HepG2 (cell line): ENCODE measurements around the gene FMN2. TPM values are rescaled to one million over a fixed set of nuclear protein-coding genes. Genes with fewer than 3 reads are reported as not detected.
A peak's percentile ranks its signal among the peaks of the same experiment; 100 is the strongest.

Source experiments
- ATAC-seq: fragments of 200-7000 bp; cut with Tn5 transposase; 3 replicates; pipeline ENCODE4 v1.9.1; 2020; ENCODE audit warnings: mild to moderate bottlenecking, moderate library complexity
- BruUV-seq: library from RNA; stranded (reverse); fragments of 400-500 nt; replicated peaks from 2 replicates; lab custom pipeline; 2021; lab: Mats Ljungman, UMichigan
- CTCF ChIA-PET: fragments of 300-600 bp; formaldehyde crosslinking; extraction: SDS; loops from one replicate; lab custom pipeline; 2021; ENCODE audit warnings: low total read pairs, inconsistent platforms, low intra/inter-chr PET ratio; lab: Yijun Ruan, JAX
- POLR2A ChIA-PET: fragments of 350-600 bp; sonication (Branson Sonifier 250); formaldehyde crosslinking; loops from one replicate; lab custom pipeline; 2020; ENCODE audit warnings: antibody characterized with exemption, inconsistent platforms; lab: Yijun Ruan, JAX
- DNase-seq: peaks from one replicate; pipeline ENCODE4 v3.0.0-alpha.2; 2015; ENCODE audit warnings: low spot score
- FAIRE-seq: peaks from 3 replicates; lab custom pipeline; 2011; peaks lifted over from hg19 to GRCh38; lab: Jason Lieb, UNC
- H2AFZ ChIP-seq: one replicate; pipeline ENCODE4 v1.6.1; 2011; ENCODE audit warnings: low read length, inconsistent platforms
- H3K27ac ChIP-seq: fragments of 300-600 bp; 3 replicates; pipeline ENCODE4 v1.8.0; 2011; ENCODE audit warnings: mixed run types, mild to moderate bottlenecking, mixed read lengths, low read length, inconsistent platforms; ENCODE audit not compliant: insufficient read depth; ENCODE audit errors: extremely low read length
- H3K27me3 ChIP-seq, 2 experiments: fragments of 200-600 bp in 1 of 2; 2 replicates in 1 of 2; 3 replicates in 1 of 2; pipeline versions ENCODE4 v1.6.0 to v1.8.0; 2011; ENCODE audit warnings: low read length in 2 of 2, mild to moderate bottlenecking in 2 of 2, moderate library complexity in 2 of 2, inconsistent platforms in 1 of 2; ENCODE audit not compliant: insufficient read depth in 2 of 2, control insufficient read depth in 1 of 2
- H3K36me3 ChIP-seq, 2 experiments: fragments of 200-600 bp in 1 of 2; replicated peaks in 1 of 2; 2 replicates in 1 of 2; 3 replicates in 1 of 2; pipeline versions ENCODE4 v1.5.1 to v1.8.0; 2011; ENCODE audit warnings: low read length in 2 of 2, inconsistent platforms in 1 of 2; ENCODE audit not compliant: insufficient read depth in 2 of 2, control insufficient read depth in 1 of 2
- H3K4me1 ChIP-seq: 2 replicates; pipeline ENCODE4 v1.5.1; 2012; ENCODE audit warnings: low read length, inconsistent platforms; ENCODE audit not compliant: insufficient read depth
- H3K4me2 ChIP-seq: 2 replicates; pipeline ENCODE4 v1.6.0; 2011; ENCODE audit warnings: low read depth, low read length, inconsistent platforms
- H3K4me3 ChIP-seq, 3 experiments: fragments of 200-600 bp in 1 of 3; sonication (generic), shearing (Covaris generic) in 1 of 3; replicated peaks in 1 of 3; 2 replicates each; pipeline ENCODE4 v1.5.1; 2011 to 2016; ENCODE audit warnings: low read length in 3 of 3, inconsistent platforms in 2 of 3, low read depth in 2 of 3, mild to moderate bottlenecking in 2 of 3, control low read depth in 1 of 3, mixed read lengths in 1 of 3; ENCODE audit not compliant: insufficient read depth in 1 of 3
- H3K79me2 ChIP-seq: one replicate; pipeline ENCODE4 v1.6.1; 2011; ENCODE audit warnings: low read length, inconsistent platforms; ENCODE audit not compliant: insufficient read depth
- H3K9ac ChIP-seq: 2 replicates; pipeline ENCODE4 v1.6.0; 2011; ENCODE audit warnings: mild to moderate bottlenecking, low read depth, low read length, inconsistent platforms; ENCODE audit not compliant: insufficient read depth
- H3K9me3 ChIP-seq: 2 replicates; pipeline ENCODE4 v1.5.1; 2012; ENCODE audit warnings: mild to moderate bottlenecking, low read length
- H4K20me1 ChIP-seq: 2 replicates; pipeline ENCODE4 v1.6.0; 2011; ENCODE audit warnings: inconsistent platforms, mild to moderate bottlenecking, low read length, moderate library complexity; ENCODE audit not compliant: insufficient read depth
- JUNB ChIP-seq: sonication (generic); formaldehyde crosslinking; IDR thresholded peaks from 2 replicates; pipeline ENCODE4 v1.8.0; 2022; ENCODE audit warnings: missing genetic modification reagents, mild to moderate bottlenecking, borderline replicate concordance
- MAFF ChIP-seq: IDR thresholded peaks from 2 replicates; pipeline ENCODE4 v1.6.1; 2011; ENCODE audit warnings: low read depth, low read length, improper control_type of control experiment
- MAFK ChIP-seq, 2 experiments: IDR thresholded peaks in 1 of 2; conservative IDR thresholded peaks in 1 of 2; 2 replicates each; pipeline ENCODE4 v1.6.1; 2011; ENCODE audit warnings: improper control_type of control experiment in 2 of 2, low read length in 2 of 2
- ZNF17 ChIP-seq: sonication (generic); formaldehyde crosslinking; IDR thresholded peaks from 2 replicates; pipeline ENCODE4 v1.5.0; 2020; ENCODE audit warnings: mild to moderate bottlenecking, missing genetic modification reagents
- ZNF431 ChIP-seq: sonication (generic); formaldehyde crosslinking; IDR thresholded peaks from 2 replicates; pipeline ENCODE4 v1.9.0; 2022; ENCODE audit warnings: missing genetic modification reagents, low read depth, mild to moderate bottlenecking, borderline replicate concordance
- WGBS: methylation state at CpG from one replicate; pipeline ENCODE4 v1.1.6; 2017; ENCODE audit warnings: low lambda C conversion rate; 5-methylcytosine and 5-hydroxymethylcytosine counted together
- in situ Hi-C: cut with HindIII; loops from 2 replicates; pipeline ENCODE4 v1.10.0; 2017; ENCODE audit warnings: low pct_unique_long_range_greater_than_20kb; ENCODE audit not compliant: extremely low pct_ligation_motif_present
- intact Hi-C: fragments of 100-400 bp; cut with micrococcal nuclease; formaldehyde crosslinking; loops from one replicate; pipeline ENCODE4 v1.10.0; 2022; ENCODE audit not compliant: unreplicated experiment
- polyA plus RNA-seq, 8 experiments: library from polyadenylated mRNA; depleted of rRNA in 3 of 8; stranded (reverse) in 7 of 8; unstranded in 1 of 8; fragments of >200 nt; fragmentation: Illumina TruSeq in 4 of 8; extraction: Trizol in 4 of 8; gene quantifications; 2 replicates each; pipeline versions ENCODE4 v1.2.1 to v1.2.3, GENCODE V29; 2011 to 2016; ENCODE audit warnings: low read depth in 4 of 8, missing spikeins in 1 of 8, mixed read lengths in 1 of 8; ENCODE audit not compliant: insufficient read depth in 1 of 8
- total RNA-seq, 5 experiments: library from RNA; depleted of rRNA; stranded (reverse); fragments of >200 nt; fragmentation: Illumina TruSeq; extraction: Trizol; gene quantifications; 2 replicates each; pipeline ENCODE4 v1.2.3, GENCODE V29; 2016; ENCODE audit warnings: low read depth in 1 of 5
- TF ChIP-seq, protein P1 (sequence below): sonication (generic); formaldehyde crosslinking; IDR thresholded peaks from 2 replicates; pipeline ENCODE4 v1.5.0; 2020; ENCODE audit warnings: mild to moderate bottlenecking, missing genetic modification reagents
- TF ChIP-seq, protein P2 (sequence below): sonication (generic); formaldehyde crosslinking; IDR thresholded peaks from 2 replicates; pipeline ENCODE4 v1.8.0; 2022; ENCODE audit warnings: missing genetic modification reagents, mild to moderate bottlenecking, borderline replicate concordance
- TF ChIP-seq, protein P3 (sequence below): sonication (generic); formaldehyde crosslinking; IDR thresholded peaks from 2 replicates; pipeline ENCODE4 v1.4.0; 2020; ENCODE audit warnings: missing genetic modification reagents
- TF ChIP-seq, protein P4 (sequence below): sonication (generic); formaldehyde crosslinking; IDR thresholded peaks from 2 replicates; pipeline ENCODE4 v1.4.0; 2020; ENCODE audit warnings: mild to moderate bottlenecking, missing genetic modification reagents

The FMN2 gene
- total and polyA plus RNA-seq, 2 of the 13 experiments (the other 11 are each of a cell fraction or from before 2014, with no cell fraction given), result not detected

GRCh38 chr1:240491796-240492195 is 400.1 kb downstream of the FMN2 start:
- Histone ChIP-seq H2AFZ (no peak overlapping the region), H3K4me3 (no peak overlapping the region), H3K4me1 (no peaks in the 10 kb centered on the region), H3K4me2 (no peak overlapping the region), H3K79me2 (no peaks in the 10 kb centered on the region), H3K27ac (no peak overlapping the region), H4K20me1 (no peaks in the 10 kb centered on the region), H3K27me3 (no peaks in the 10 kb centered on the region), H3K9ac (no peak overlapping the region), H3K36me3 (no peaks in the 10 kb centered on the region), H3K9me3 (no peaks in the 10 kb centered on the region)
- ATAC-seq, result no peak
- no TSS peak for BruUV-seq
- in situ Hi-C loops, result no loop called here
- intact Hi-C loops, result no loop called here
- WGBS, result 49% methylated on average over 7 of the region's 7 CpGs
- ChIA-PET CTCF (no interaction called here), POLR2A (no interaction called here)
- no peak for FAIRE-seq
- no peak for DNase-seq
- TF ChIP-seq, protein P1, sequence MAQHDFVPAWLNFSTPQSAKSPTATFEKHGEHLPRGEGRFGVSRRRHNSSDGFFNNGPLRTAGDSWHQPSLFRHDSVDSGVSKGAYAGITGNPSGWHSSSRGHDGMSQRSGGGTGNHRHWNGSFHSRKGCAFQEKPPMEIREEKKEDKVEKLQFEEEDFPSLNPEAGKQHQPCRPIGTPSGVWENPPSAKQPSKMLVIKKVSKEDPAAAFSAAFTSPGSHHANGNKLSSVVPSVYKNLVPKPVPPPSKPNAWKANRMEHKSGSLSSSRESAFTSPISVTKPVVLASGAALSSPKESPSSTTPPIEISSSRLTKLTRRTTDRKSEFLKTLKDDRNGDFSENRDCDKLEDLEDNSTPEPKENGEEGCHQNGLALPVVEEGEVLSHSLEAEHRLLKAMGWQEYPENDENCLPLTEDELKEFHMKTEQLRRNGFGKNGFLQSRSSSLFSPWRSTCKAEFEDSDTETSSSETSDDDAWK (CRISPR knock-in tag), result no peak
- TF ChIP-seq, protein P2, sequence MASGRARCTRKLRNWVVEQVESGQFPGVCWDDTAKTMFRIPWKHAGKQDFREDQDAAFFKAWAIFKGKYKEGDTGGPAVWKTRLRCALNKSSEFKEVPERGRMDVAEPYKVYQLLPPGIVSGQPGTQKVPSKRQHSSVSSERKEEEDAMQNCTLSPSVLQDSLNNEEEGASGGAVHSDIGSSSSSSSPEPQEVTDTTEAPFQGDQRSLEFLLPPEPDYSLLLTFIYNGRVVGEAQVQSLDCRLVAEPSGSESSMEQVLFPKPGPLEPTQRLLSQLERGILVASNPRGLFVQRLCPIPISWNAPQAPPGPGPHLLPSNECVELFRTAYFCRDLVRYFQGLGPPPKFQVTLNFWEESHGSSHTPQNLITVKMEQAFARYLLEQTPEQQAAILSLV, result no peak
- TF ChIP-seq, protein P3, sequence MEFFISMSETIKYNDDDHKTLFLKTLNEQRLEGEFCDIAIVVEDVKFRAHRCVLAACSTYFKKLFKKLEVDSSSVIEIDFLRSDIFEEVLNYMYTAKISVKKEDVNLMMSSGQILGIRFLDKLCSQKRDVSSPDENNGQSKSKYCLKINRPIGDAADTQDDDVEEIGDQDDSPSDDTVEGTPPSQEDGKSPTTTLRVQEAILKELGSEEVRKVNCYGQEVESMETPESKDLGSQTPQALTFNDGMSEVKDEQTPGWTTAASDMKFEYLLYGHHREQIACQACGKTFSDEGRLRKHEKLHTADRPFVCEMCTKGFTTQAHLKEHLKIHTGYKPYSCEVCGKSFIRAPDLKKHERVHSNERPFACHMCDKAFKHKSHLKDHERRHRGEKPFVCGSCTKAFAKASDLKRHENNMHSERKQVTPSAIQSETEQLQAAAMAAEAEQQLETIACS (CRISPR knock-in tag), result no peak
- TF ChIP-seq JUNB (CRISPR knock-in tag), result no peak
- peak; percentile 94 to 98 for TF ChIP-seq MAFK (conservative IDR thresholded peaks at IDR 0.05 in 1 of 2, IDR thresholded peaks at IDR 0.05 in 1 of 2; ENCODE audit: low read length in 2 of 2)
- no peak for TF ChIP-seq ZNF431 (CRISPR knock-in tag)
- peak; percentile 96 for TF ChIP-seq MAFF
- TF ChIP-seq ZNF17 (CRISPR knock-in tag), result no peak
- TF ChIP-seq, protein P4, sequence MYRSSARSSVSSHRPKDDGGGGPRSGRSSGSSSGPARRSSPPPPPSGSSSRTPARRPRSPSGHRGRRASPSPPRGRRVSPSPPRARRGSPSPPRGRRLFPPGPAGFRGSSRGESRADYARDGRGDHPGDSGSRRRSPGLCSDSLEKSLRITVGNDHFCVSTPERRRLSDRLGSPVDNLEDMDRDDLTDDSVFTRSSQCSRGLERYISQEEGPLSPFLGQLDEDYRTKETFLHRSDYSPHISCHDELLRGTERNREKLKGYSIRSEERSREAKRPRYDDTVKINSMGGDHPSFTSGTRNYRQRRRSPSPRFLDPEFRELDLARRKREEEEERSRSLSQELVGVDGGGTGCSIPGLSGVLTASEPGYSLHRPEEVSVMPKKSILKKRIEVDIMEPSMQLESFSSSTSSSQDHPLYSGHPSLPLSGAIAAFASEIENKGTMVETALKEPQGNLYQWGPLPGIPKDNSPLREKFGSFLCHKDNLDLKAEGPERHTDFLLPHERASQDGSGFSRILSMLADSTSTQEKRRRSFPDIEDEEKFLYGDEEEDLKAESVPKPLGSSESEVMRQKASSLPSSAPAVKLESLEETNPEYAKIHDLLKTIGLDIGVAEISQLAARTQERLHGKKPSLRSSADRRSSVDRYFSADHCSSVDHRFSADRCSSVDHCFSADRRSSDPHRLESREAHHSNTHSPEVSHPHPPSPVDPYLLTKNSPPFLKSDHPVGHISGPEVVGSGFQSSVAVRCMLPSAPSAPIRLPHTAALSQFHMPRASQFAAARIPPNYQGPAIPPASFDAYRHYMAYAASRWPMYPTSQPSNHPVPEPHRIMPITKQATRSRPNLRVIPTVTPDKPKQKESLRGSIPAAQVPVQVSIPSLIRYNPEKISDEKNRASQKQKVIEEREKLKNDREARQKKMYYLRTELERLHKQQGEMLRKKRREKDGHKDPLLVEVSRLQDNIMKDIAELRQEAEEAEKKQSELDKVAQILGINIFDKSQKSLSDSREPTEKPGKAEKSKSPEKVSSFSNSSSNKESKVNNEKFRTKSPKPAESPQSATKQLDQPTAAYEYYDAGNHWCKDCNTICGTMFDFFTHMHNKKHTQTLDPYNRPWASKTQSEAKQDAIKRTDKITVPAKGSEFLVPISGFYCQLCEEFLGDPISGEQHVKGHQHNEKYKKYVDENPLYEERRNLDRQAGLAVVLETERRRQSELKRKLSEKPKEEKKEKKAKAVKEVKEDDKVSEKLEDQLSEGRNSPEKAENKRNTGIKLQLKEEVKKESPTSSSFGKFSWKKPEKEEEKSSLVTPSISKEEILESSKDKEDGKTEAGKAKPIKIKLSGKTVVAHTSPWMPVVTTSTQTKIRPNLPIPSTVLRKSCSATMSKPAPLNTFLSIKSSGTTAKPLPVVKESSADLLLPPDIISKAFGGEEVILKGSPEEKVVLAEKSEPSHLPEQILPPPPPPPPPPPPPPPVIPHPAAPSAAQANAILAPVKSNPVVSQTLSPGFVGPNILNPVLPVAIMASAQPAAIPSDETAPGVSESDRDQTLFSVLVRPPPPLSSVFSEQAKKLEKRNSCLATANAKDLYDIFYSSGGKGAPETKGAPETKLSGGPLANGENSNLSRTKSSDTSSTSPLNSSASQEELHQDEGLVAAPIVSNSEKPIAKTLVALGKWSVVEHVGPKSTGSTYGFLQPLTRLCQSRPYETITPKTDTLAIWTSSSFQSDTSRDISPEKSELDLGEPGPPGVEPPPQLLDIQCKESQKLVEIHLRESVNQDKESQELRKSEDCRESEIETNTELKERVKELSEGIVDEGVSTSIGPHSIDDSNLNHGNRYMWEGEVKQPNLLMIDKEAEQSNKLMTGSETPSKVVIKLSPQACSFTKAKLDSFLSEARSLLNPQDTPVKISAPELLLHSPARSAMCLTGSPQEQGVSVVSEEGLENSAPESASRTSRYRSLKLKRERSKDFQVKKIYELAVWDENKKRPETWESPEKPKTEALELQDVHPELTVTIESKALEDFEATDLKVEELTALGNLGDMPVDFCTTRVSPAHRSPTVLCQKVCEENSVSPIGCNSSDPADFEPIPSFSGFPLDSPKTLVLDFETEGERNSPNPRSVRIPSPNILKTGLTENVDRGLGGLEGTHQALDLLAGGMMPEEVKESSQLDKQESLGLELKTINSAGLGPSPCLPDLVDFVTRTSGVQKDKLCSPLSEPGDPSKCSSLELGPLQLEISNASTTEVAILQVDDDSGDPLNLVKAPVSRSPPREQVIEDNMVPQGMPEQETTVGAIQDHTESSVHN (CRISPR knock-in tag), result no peak
